K562 (cell line): ENCODE measurements around the gene MRM2. TPM values are rescaled to one million over a fixed set of nuclear protein-coding genes. Genes with fewer than 3 reads are reported as not detected.
A peak's percentile ranks its signal among the peaks of the same experiment; 100 is the strongest.

Experiments used
- ATAC-seq: fragments of 200-7000 bp; cut with Tn5 transposase; 3 replicates; pipeline ENCODE4 v1.9.1; 2020; ENCODE audit warnings: moderate library complexity
- BruUV-seq: library from RNA; stranded (reverse); fragments of 400-500 nt; replicated peaks from 2 replicates; lab custom pipeline; 2021; lab: Mats Ljungman, UMichigan
- CTCF ChIA-PET: fragments of 300-600 bp; formaldehyde crosslinking; extraction: SDS; loops from one replicate; lab custom pipeline; 2021; ENCODE audit warnings: low intra/inter-chr PET ratio; lab: Yijun Ruan, JAX
- POLR2A ChIA-PET: fragments of 300-600, 350-650 bp; sonication (Branson Sonifier 250); formaldehyde crosslinking; extraction: SDS; loops from one replicate; lab custom pipeline; 2021; ENCODE audit warnings: antibody characterized with exemption, inconsistent platforms; lab: Yijun Ruan, JAX
- DNase-seq, 4 experiments: peaks; one replicate each; pipeline versions ENCODE4 v3.0.0 to v3.0.0-alpha.2; 2011 to 2018; ENCODE audit warnings: low spot score in 3 of 4, mixed read lengths in 3 of 4; ENCODE audit errors: extremely low read depth in 1 of 4
- FAIRE-seq: peaks from 2 replicates; lab custom pipeline; 2011; peaks lifted over from hg19 to GRCh38; lab: Jason Lieb, UNC
- H2AFZ ChIP-seq: 2 replicates; pipeline ENCODE4 v1.6.0; 2011; ENCODE audit warnings: low read depth, low read length, control low read depth, inconsistent platforms
- H3K27ac ChIP-seq: fragments of 200-600 bp; 3 replicates; pipeline ENCODE4 v1.8.0; 2011; ENCODE audit warnings: low read depth, mild to moderate bottlenecking, control low read depth, inconsistent platforms, low read length, moderate library complexity, mixed read lengths; ENCODE audit errors: extremely low read depth
- H3K27me3 ChIP-seq, 2 experiments: fragments of 300-600 bp in 1 of 2; 2 replicates in 1 of 2; 3 replicates in 1 of 2; pipeline versions ENCODE4 v1.6.0 to v1.8.0; 2011; ENCODE audit warnings: inconsistent platforms in 2 of 2, low read length in 2 of 2, mild to moderate bottlenecking in 1 of 2, mixed read lengths in 1 of 2, moderate library complexity in 1 of 2; ENCODE audit not compliant: control insufficient read depth in 2 of 2, insufficient read depth in 2 of 2
- H3K36me3 ChIP-seq: fragments of 300-600 bp; 3 replicates; pipeline ENCODE4 v1.8.0; 2011; ENCODE audit warnings: mild to moderate bottlenecking, low read length, inconsistent platforms; ENCODE audit not compliant: control insufficient read depth, insufficient read depth
- H3K4me1 ChIP-seq, 2 experiments: fragments of 200-600 bp in 1 of 2; replicated peaks in 1 of 2; 2 replicates in 1 of 2; 3 replicates in 1 of 2; pipeline versions ENCODE4 v1.5.1 to v1.8.0; 2011; ENCODE audit warnings: inconsistent platforms in 2 of 2, low read length in 2 of 2, mild to moderate bottlenecking in 1 of 2, mixed read lengths in 1 of 2, moderate library complexity in 1 of 2; ENCODE audit not compliant: control insufficient read depth in 2 of 2, insufficient read depth in 2 of 2
- H3K4me2 ChIP-seq: 2 replicates; pipeline ENCODE4 v1.6.1; 2011; ENCODE audit warnings: low read length, control low read depth, inconsistent platforms, mixed read lengths; ENCODE audit not compliant: insufficient read depth
- H3K4me3 ChIP-seq: fragments of 200-600 bp; sonication (generic), shearing (Covaris generic); 2 replicates; pipeline ENCODE4 v1.5.1; 2016; ENCODE audit warnings: control low read depth, inconsistent platforms
- H3K79me2 ChIP-seq: fragments of 200-600 bp; 3 replicates; pipeline ENCODE4 v1.8.0; 2011; ENCODE audit warnings: low read length, inconsistent platforms; ENCODE audit not compliant: control insufficient read depth, insufficient read depth
- H3K9ac ChIP-seq, 2 experiments: 2 replicates each; pipeline versions ENCODE4 v1.6.0 to v1.6.1; 2011; ENCODE audit warnings: low read depth in 2 of 2, low read length in 2 of 2, control low read depth in 1 of 2, inconsistent platforms in 1 of 2, mild to moderate bottlenecking in 1 of 2, mixed read lengths in 1 of 2; ENCODE audit not compliant: insufficient read depth in 1 of 2
- H3K9me1 ChIP-seq: one replicate; pipeline ENCODE4 v1.6.0; 2011; ENCODE audit warnings: inconsistent platforms, mild to moderate bottlenecking, low read length, moderate library complexity; ENCODE audit not compliant: control insufficient read depth, insufficient read depth
- H3K9me3 ChIP-seq: replicated peaks from 2 replicates; pipeline ENCODE4 v1.5.1; 2011; ENCODE audit warnings: low read depth, low read length, inconsistent platforms; ENCODE audit not compliant: control insufficient read depth, insufficient read depth
- H4K20me1 ChIP-seq: replicated peaks from 2 replicates; pipeline ENCODE4 v1.6.1; 2011; ENCODE audit warnings: low read length, inconsistent platforms, mixed read lengths; ENCODE audit not compliant: control insufficient read depth, insufficient read depth
- E4F1 ChIP-seq: fragments of 250-450 bp; sonication (Bioruptor Pico); IDR thresholded peaks from 2 replicates; pipeline ENCODE4 v1.5.0; 2021; ENCODE audit warnings: mild to moderate bottlenecking, borderline replicate concordance
- FIP1L1 ChIP-seq: fragments of 200-400 bp; formaldehyde crosslinking; IDR thresholded peaks from 2 replicates; pipeline ENCODE4 v1.6.1; 2018; ENCODE audit warnings: mild to moderate bottlenecking, low read depth, low read length; ENCODE audit not compliant: poor library complexity, severe bottlenecking
- HLTF ChIP-seq: fragments of 450-650 bp; IDR thresholded peaks from 2 replicates; pipeline ENCODE4 v1.6.1; 2016
- JUND ChIP-seq, 2 experiments: IDR thresholded peaks; 2 replicates in 1 of 2; 3 replicates in 1 of 2; pipeline ENCODE4 v1.6.1; 2011; ENCODE audit warnings: borderline replicate concordance in 2 of 2, low read depth in 2 of 2, low read length in 2 of 2, improper control_type of control experiment in 1 of 2, missing biosample characterization in 1 of 2, missing genetic modification characterization in 1 of 2, missing genetic modification reagents in 1 of 2
- KDM4B ChIP-seq, 2 experiments: fragments of 450-650 bp in 1 of 2; sonication (generic) in 1 of 2; IDR thresholded peaks; 2 replicates each; pipeline ENCODE4 v1.6.1; 2016 to 2017; ENCODE audit warnings: borderline replicate concordance in 2 of 2, antibody characterized with exemption in 1 of 2, low read depth in 1 of 2, mild to moderate bottlenecking in 1 of 2
- KLF10 ChIP-seq: fragments of 250-450 bp; sonication (Bioruptor Pico); IDR thresholded peaks from 2 replicates; pipeline ENCODE4 v1.6.1; 2021; ENCODE audit warnings: matching md5 sums
- POLR2H ChIP-seq: IDR thresholded peaks from 2 replicates; pipeline ENCODE4 v1.6.1; 2016; ENCODE audit warnings: missing genetic modification characterization, low read depth, mild to moderate bottlenecking, control low read depth, missing compliant biosample characterization, moderate library complexity
- RBM22 ChIP-seq: fragments of 200-400 bp; formaldehyde crosslinking; IDR thresholded peaks from 2 replicates; pipeline ENCODE4 v1.6.1; 2018; ENCODE audit warnings: low read length, low read depth; ENCODE audit not compliant: poor library complexity, severe bottlenecking
- SAP30 ChIP-seq: fragments of 200-600 bp; sonication (generic); IDR thresholded peaks from 2 replicates; pipeline ENCODE4 v1.6.1; 2012; ENCODE audit warnings: borderline replicate concordance, low read depth, mild to moderate bottlenecking, moderate library complexity, low read length, control low read depth, inconsistent platforms; ENCODE audit not compliant: insufficient read depth, poor library complexity, severe bottlenecking
- SMAD2 ChIP-seq: fragments of 150-350 bp; IDR thresholded peaks from 2 replicates; pipeline ENCODE4 v1.6.1; 2014; ENCODE audit warnings: low read depth, mild to moderate bottlenecking, low read length
- ZKSCAN8 ChIP-seq: fragments of 200-800 bp; sonication (Bioruptor generic); IDR thresholded peaks from 2 replicates; pipeline ENCODE4 v1.6.1; 2016; ENCODE audit warnings: missing genetic modification characterization, missing compliant biosample characterization
- WGBS: fragments of 100-300 bp; shearing (Covaris generic); methylation state at CpG from one replicate; pipeline ENCODE4 v1.1.6; 2016; ENCODE audit warnings: low coverage, mixed read lengths; ENCODE audit not compliant: insufficient coverage; ENCODE audit errors: missing lambda C conversion rate; 5-methylcytosine and 5-hydroxymethylcytosine counted together
- in situ Hi-C: fragments of 300-500 bp; cut with MboI; formaldehyde crosslinking; loops from 4 replicates; pipeline ENCODE4 v1.15.0; 2018; ENCODE audit warnings: inconsistent platforms, mixed read lengths
- intact Hi-C: fragments of 100-400 bp; cut with micrococcal nuclease; formaldehyde crosslinking; loops from 2 replicates; pipeline ENCODE4 v1.14.2; 2022
- polyA plus RNA-seq, 8 experiments: library from polyadenylated mRNA; depleted of rRNA in 4 of 8; stranded (reverse) in 5 of 8; unstranded in 3 of 8; fragments of >200 nt; fragmentation: Nextera tagmentation in 2 of 8; fragmentation: Illumina TruSeq in 1 of 8; extraction: Ambion mirVana in 2 of 8; extraction: Trizol in 1 of 8; gene quantifications; 2 replicates each; pipeline versions ENCODE4 v1.2.1 to v1.2.3, GENCODE V29; 2011 to 2014; ENCODE audit warnings: inconsistent platforms in 1 of 8, missing spikeins in 1 of 8
- total RNA-seq, 7 experiments: library from RNA; depleted of rRNA in 6 of 7; stranded (reverse); fragments of >200 nt in 6 of 7; fragmentation: Illumina TruSeq in 2 of 7; extraction: Trizol in 2 of 7; gene quantifications; 2 replicates each; pipeline versions ENCODE4 v1.2.1 to v1.2.3, GENCODE V29; 2011 to 2021; ENCODE audit warnings: low replicate concordance in 1 of 7
- TF ChIP-seq, protein P1 (sequence below): fragments of 450-650 bp; conservative IDR thresholded peaks from 2 replicates; pipeline ENCODE4 v1.6.1; 2016; ENCODE audit warnings: missing genetic modification characterization, low read depth, mild to moderate bottlenecking, missing compliant biosample characterization, moderate library complexity

MRM2 gene
- total and polyA plus RNA-seq, 9 of the 15 experiments (the other 6 are each of a cell fraction or from before 2014, with no cell fraction given): 32.4 to 116 (median 50.5) TPM

GRCh38 chr7:2279896-2280295 is 37.9 kb upstream of the MRM2 start:
- peaks cover 21% of the 10 kb centered on the region for H3K79me2 ChIP-seq
- peaks cover 13 to 33% of the 10 kb centered on the region in 2 experiments for H3K4me1 ChIP-seq
- intact Hi-C loops: no loop called here
- no peaks in the 10 kb centered on the region for H3K27me3 ChIP-seq
- POLR2A ChIA-PET: interaction anchor here (0.8 kb wide), 1 partner anchor 25 kb away, joined by 4 read pairs; no protein-coding TSS in a partner anchor
- ATAC-seq: no peak
- no peak overlapping the region for H3K27ac ChIP-seq
- peaks cover 21% of the 10 kb centered on the region for H4K20me1 ChIP-seq
- no peaks in the 10 kb centered on the region for H3K9me1 ChIP-seq
- TF ChIP-seq FIP1L1: no peak
- TF ChIP-seq KLF10 (CRISPR knock-in tag): no peak
- TF ChIP-seq POLR2H (tag): no peak
- TF ChIP-seq HLTF: no peak
- TF ChIP-seq RBM22: no peak
- TF ChIP-seq SAP30: no peak
- TF ChIP-seq, protein P1, sequence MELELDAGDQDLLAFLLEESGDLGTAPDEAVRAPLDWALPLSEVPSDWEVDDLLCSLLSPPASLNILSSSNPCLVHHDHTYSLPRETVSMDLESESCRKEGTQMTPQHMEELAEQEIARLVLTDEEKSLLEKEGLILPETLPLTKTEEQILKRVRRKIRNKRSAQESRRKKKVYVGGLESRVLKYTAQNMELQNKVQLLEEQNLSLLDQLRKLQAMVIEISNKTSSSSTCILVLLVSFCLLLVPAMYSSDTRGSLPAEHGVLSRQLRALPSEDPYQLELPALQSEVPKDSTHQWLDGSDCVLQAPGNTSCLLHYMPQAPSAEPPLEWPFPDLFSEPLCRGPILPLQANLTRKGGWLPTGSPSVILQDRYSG (tag): no peak
- no peak for TF ChIP-seq JUND (IDR thresholded peaks at IDR 0.05; ENCODE audit: borderline replicate concordance, low read depth, low read length)
- TF ChIP-seq JUND (tag; IDR thresholded peaks at IDR 0.05; ENCODE audit: borderline replicate concordance, low read depth, low read length): no peak
- no peak for TF ChIP-seq KDM4B (IDR thresholded peaks at IDR 0.05; ENCODE audit: borderline replicate concordance in 2 of 2, low read depth in 1 of 2)
- no peak for TF ChIP-seq E4F1
- no peak for TF ChIP-seq SMAD2
- no peak for TF ChIP-seq ZKSCAN8 (CRISPR knock-in tag)
- TF ChIP-seq, all 486 proteins: peak for 0
- WGBS: 78% methylated on average over 4 of the region's 4 CpGs
- H3K9ac ChIP-seq: no peak overlapping the region
- no peak overlapping the region for H2AFZ ChIP-seq
- H3K4me3 ChIP-seq: no peak overlapping the region
- BruUV-seq: no TSS peak
- DNase-seq: no peak
- H3K9me3 ChIP-seq: no peaks in the 10 kb centered on the region
- no peak overlapping the region for H3K4me2 ChIP-seq
- in situ Hi-C loops: no loop called here
- CTCF ChIA-PET: no interaction called here
- peak; percentile 37 for FAIRE-seq
- peaks cover 24% of the 10 kb centered on the region; the same call in 1 of the 3 replicates for H3K36me3 ChIP-seq
